SU-DHL-6 (cell line): ENCODE data around the gene UGT2A1.

Experiments used
- H2AFZ ChIP-seq: fragments of 200-600 bp; sonication (generic); 2 replicates; pipeline ENCODE4 v1.6.1; 2014; ENCODE audit warnings: low read depth, mild to moderate bottlenecking, moderate library complexity, mixed read lengths, antibody characterized with exemption, low read length; ENCODE audit not compliant: severe bottlenecking
- H3F3A ChIP-seq: fragments of 200-600 bp; shearing (Covaris generic); 2 replicates; pipeline ENCODE4 v1.6.0; 2016; ENCODE audit warnings: antibody characterized with exemption, mild to moderate bottlenecking; ENCODE audit not compliant: insufficient read depth
- H3K27ac ChIP-seq: fragments of 200-600 bp; sonication (generic); 2 replicates; pipeline ENCODE4 v1.5.1; 2016; ENCODE audit warnings: low read depth, mild to moderate bottlenecking, low read length, moderate library complexity, mixed read lengths
- H3K27me3 ChIP-seq: fragments of 200-600 bp; sonication (generic), shearing (Covaris generic); 2 replicates; pipeline ENCODE4 v1.6.0; 2014; ENCODE audit warnings: mild to moderate bottlenecking, low read length
- H3K36me3 ChIP-seq: fragments of 200-600 bp; sonication (generic); 2 replicates; pipeline ENCODE4 v1.6.1; 2014; ENCODE audit warnings: mild to moderate bottlenecking, low read length, mixed read lengths
- H3K4me2 ChIP-seq: fragments of 300-600, 200-600 bp; shearing (Covaris generic), sonication (generic); 2 replicates; pipeline ENCODE4 v1.6.0; 2014; ENCODE audit warnings: low read length, low read depth, mild to moderate bottlenecking; ENCODE audit not compliant: poor library complexity, severe bottlenecking
- H3K4me3 ChIP-seq: fragments of 200-600 bp; sonication (generic); 2 replicates; pipeline ENCODE4 v1.5.1; 2014; ENCODE audit warnings: antibody characterized with exemption, low read length, mild to moderate bottlenecking, mixed read lengths; ENCODE audit not compliant: insufficient read depth, poor library complexity, severe bottlenecking
- H3K79me2 ChIP-seq: fragments of 200-600 bp; sonication (generic); 2 replicates; pipeline ENCODE4 v1.6.1; 2014; ENCODE audit warnings: mild to moderate bottlenecking, low read length, moderate library complexity; ENCODE audit not compliant: insufficient read depth
- H3K9ac ChIP-seq: fragments of 200-600 bp; sonication (generic); 2 replicates; pipeline ENCODE4 v1.7.0; 2014; ENCODE audit warnings: mild to moderate bottlenecking, low read length
- H3K9me2 ChIP-seq: fragments of 200-600 bp; sonication (generic); replicated peaks from 2 replicates; pipeline ENCODE4 v1.6.1; 2014; ENCODE audit warnings: low read length; ENCODE audit not compliant: insufficient read depth
- H3K9me3 ChIP-seq: fragments of 200-600 bp; sonication (generic); 2 replicates; pipeline ENCODE4 v1.6.1; 2014; ENCODE audit warnings: low read length, mixed read lengths; ENCODE audit not compliant: insufficient read depth
- H4K20me1 ChIP-seq: fragments of 200-600 bp; sonication (generic); 2 replicates; pipeline ENCODE4 v1.6.1; 2014; ENCODE audit warnings: low read depth, mild to moderate bottlenecking, antibody characterized with exemption, low read length, moderate library complexity, mixed read lengths
- CTCF ChIP-seq: fragments of 200-600 bp; sonication (generic); IDR thresholded peaks from one replicate; pipeline ENCODE4 v1.5.1; 2017; ENCODE audit warnings: antibody characterized with exemption, mild to moderate bottlenecking, low read length, moderate library complexity; ENCODE audit not compliant: insufficient read depth, poor library complexity, severe bottlenecking
- EZH2phosphoT487 ChIP-seq: fragments of 200-600 bp; sonication (generic), shearing (Covaris generic); conservative IDR thresholded peaks from 2 replicates; pipeline ENCODE4 v1.6.1; 2018; ENCODE audit warnings: mild to moderate bottlenecking, antibody characterized with exemption, low read length, moderate library complexity, mixed read lengths

UGT2A1 gene

GRCh38 chr4:69600013-69600412 is 53.0 kb downstream of the UGT2A1 start:
- Histone ChIP-seq H3F3A (no peaks in the 10 kb centered on the region), H3K79me2 (no peaks in the 10 kb centered on the region), H3K27me3 (no peaks in the 10 kb centered on the region), H3K4me2 (no peak overlapping the region), H3K27ac (no peak overlapping the region), H4K20me1 (no peaks in the 10 kb centered on the region), H3K9ac (no peak overlapping the region), H3K4me3 (no peak overlapping the region), H2AFZ (no peak overlapping the region), H3K9me3 (no peaks in the 10 kb centered on the region), H3K9me2 (no peaks in the 10 kb centered on the region), H3K36me3 (no peaks in the 10 kb centered on the region)
- TF ChIP-seq CTCF = no peak
- no peak for TF ChIP-seq EZH2phosphoT487

- H3K9me3 ChIP-seq = no peaks in the 10 kb centered on the region
- H3K9ac ChIP-seq = no peak overlapping the region
- no peak overlapping the region for H3K27ac ChIP-seq
- H3F3A ChIP-seq = no peaks in the 10 kb centered on the region
- H3K27me3 ChIP-seq = no peaks in the 10 kb centered on the region
- no peaks in the 10 kb centered on the region for H3K9me2 ChIP-seq
- H4K20me1 ChIP-seq = no peaks in the 10 kb centered on the region
- no peaks in the 10 kb centered on the region for H3K79me2 ChIP-seq
- no peak for TF ChIP-seq CTCF
- no peak for TF ChIP-seq EZH2phosphoT487
- H3K36me3 ChIP-seq = no peaks in the 10 kb centered on the region
- H3K4me3 ChIP-seq = no peak overlapping the region
- no peak overlapping the region for H2AFZ ChIP-seq
- no peak overlapping the region for H3K4me2 ChIP-seq
These were observed 58.7 kb downstream of the UGT2A1 start for GRCh38 chr4:69594382-69594781.

DNA sequence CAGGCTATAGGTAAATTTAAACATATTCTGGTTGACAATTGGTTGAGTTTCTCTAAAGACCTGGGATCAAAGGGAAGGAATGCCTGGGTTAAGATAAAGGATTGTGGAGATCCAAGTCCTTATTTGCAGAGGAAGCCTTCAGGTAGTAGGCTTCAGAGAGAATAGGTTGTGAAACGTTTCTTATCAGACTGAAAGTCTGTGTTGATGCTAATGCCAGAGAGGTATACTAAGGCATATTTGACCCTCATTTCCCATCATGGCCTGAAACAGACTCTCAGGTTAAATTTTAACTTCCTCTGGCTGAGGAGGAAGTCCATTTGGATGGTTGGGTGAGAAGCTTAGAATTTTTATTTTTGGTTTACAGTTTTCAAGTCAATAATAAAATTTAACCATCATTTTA is 61.7 kb downstream of the UGT2A1 start:
- Histone ChIP-seq H3K9ac (no peak overlapping the region), H3K79me2 (no peaks in the 10 kb centered on the region), H3K4me3 (no peak overlapping the region), H3K27me3 (no peaks in the 10 kb centered on the region), H3K9me3 (no peaks in the 10 kb centered on the region), H3K27ac (no peak overlapping the region), H3K9me2 (no peaks in the 10 kb centered on the region), H3F3A (no peaks in the 10 kb centered on the region), H4K20me1 (no peaks in the 10 kb centered on the region), H3K4me2 (no peak overlapping the region), H2AFZ (no peak overlapping the region), H3K36me3 (no peaks in the 10 kb centered on the region)
- TF ChIP-seq CTCF = no peak
- TF ChIP-seq EZH2phosphoT487 = no peak

DNA sequence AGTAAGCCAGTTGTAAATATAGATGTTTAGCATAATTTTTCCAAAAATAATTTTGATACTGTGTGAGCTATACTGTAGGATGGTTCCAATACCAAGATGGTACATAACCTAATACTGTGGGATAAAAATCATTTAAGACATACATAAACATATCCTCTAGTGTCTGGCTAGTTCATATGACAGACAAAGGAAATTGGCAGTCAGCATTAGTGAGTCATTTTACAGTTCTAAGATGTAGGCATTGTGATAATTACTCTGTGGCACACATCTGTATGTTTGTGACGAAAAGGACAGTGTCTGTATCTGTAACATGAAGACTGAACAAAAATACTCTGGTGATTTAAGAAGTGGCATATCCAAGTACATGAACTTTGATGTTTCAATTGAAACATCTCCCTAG is 63.2 kb downstream of the UGT2A1 start:
- Histone ChIP-seq H4K20me1 (no peaks in the 10 kb centered on the region), H3K9me2 (no peaks in the 10 kb centered on the region), H3K27ac (no peak overlapping the region), H3K79me2 (no peaks in the 10 kb centered on the region), H3F3A (no peaks in the 10 kb centered on the region), H3K4me3 (no peak overlapping the region), H3K36me3 (no peaks in the 10 kb centered on the region), H3K4me2 (no peak overlapping the region), H3K9me3 (no peaks in the 10 kb centered on the region), H3K9ac (no peak overlapping the region), H3K27me3 (no peaks in the 10 kb centered on the region), H2AFZ (no peak overlapping the region)
- no peak for TF ChIP-seq EZH2phosphoT487
- no peak for TF ChIP-seq CTCF
